Psoas muscle (tissue), 8 donors: ENCODE results near the gene CLMP. TPM values are rescaled to one million over a fixed set of nuclear protein-coding genes. Genes with fewer than 3 reads are reported as not detected.

Experiments
- ATAC-seq, 4 donors: fragments of 200-7000 bp; cut with Tn5 transposase; one replicate each; pipeline ENCODE4 v1.9.1; 2020; ENCODE audit warnings: moderate library complexity in 3 of 4, mild to moderate bottlenecking in 2 of 4
- DNase-seq, 2 donors: peaks; one replicate each; pipeline ENCODE4 v3.0.0-alpha.2; 2020
- H3K27ac ChIP-seq: fragments of 200-600 bp; one replicate; pipeline ENCODE4 v1.8.0; 2022
- H3K27me3 ChIP-seq, 3 donors: fragments of 200-600 bp in 1 of 3; one replicate each; pipeline versions ENCODE4 v1.6.1 to v1.8.0; 2013 to 2022; ENCODE audit warnings: low read length in 2 of 3, mild to moderate bottlenecking in 2 of 3, moderate library complexity in 1 of 3; ENCODE audit not compliant: insufficient read depth in 3 of 3
- H3K36me3 ChIP-seq, 2 donors: fragments of 200-600 bp in 1 of 2; one replicate each; pipeline versions ENCODE4 v1.6.1 to v1.8.0; 2013 to 2022; ENCODE audit warnings: low read depth in 1 of 2, mild to moderate bottlenecking in 1 of 2, moderate library complexity in 1 of 2; ENCODE audit not compliant: insufficient read depth in 1 of 2
- H3K4me1 ChIP-seq: fragments of 200-600 bp; one replicate; pipeline ENCODE4 v1.8.0; 2022
- H3K4me3 ChIP-seq: fragments of 200-600 bp; one replicate; pipeline ENCODE4 v1.8.0; 2022; ENCODE audit warnings: mild to moderate bottlenecking
- H3K9me3 ChIP-seq: fragments of 200-600 bp; one replicate; pipeline ENCODE4 v1.8.0; 2022
- WGBS, 3 donors: extraction: QIAGEN DNeasy Blood & Tissue Kit; methylation state at CpG; one replicate each; pipeline versions ENCODE4 v1.1.6 to v1.1.7; 2013; 5-methylcytosine and 5-hydroxymethylcytosine counted together
- intact Hi-C, 2 donors: fragments of 100-400 bp; cut with DNase I; formaldehyde crosslinking; loops; one replicate each; pipeline versions ENCODE4 v1.11.0 to v1.14.2; 2022
- polyA plus RNA-seq, 3 donors: library from polyadenylated mRNA; stranded (reverse); fragments of 200-250 nt; gene quantifications; one replicate each; pipeline ENCODE4 v1.2.3, GENCODE V29; 2013
- total RNA-seq, 4 donors: library from RNA; stranded (reverse); fragmentation: NEBNext Ultra II Directional in 2 of 4; extraction: Animal tissue kit (Norgen Biotek cat#: 25700) in 2 of 4; gene quantifications; one replicate each; pipeline versions ENCODE4 v1.2.1 to v1.2.4, GENCODE V29; 2021 to 2023
- TF ChIP-seq, protein P1 (sequence below): fragments of 200-600 bp; IDR thresholded peaks from one replicate; pipeline ENCODE4 v1.8.0; 2022; ENCODE audit warnings: antibody characterized with exemption
- donor health status: healthy with polysubstance abuse.
- donor health status: DM: no; HTN: no; CAD: no; lungs with moderate emphysema.
- donor health status: Bipolar disorder and iron deficiency.
- donor health status: healthy.
- donor health status: DM: yes; HTN: yes; CAD: no.
- donor health status: DM: no; HTN: no; CAD: no.
- donor health status: DM: no; HTN: no; CAD: no.
- donor health status: DM: yes; HTN: yes; CAD: no.

The CLMP gene
- total and polyA plus RNA-seq, 7 donors: 0.83 to 4.2 (median 2.9) TPM

- no peak overlapping the region for H3K4me3 ChIP-seq
- no peak for DNase-seq
- TF ChIP-seq, protein P1, sequence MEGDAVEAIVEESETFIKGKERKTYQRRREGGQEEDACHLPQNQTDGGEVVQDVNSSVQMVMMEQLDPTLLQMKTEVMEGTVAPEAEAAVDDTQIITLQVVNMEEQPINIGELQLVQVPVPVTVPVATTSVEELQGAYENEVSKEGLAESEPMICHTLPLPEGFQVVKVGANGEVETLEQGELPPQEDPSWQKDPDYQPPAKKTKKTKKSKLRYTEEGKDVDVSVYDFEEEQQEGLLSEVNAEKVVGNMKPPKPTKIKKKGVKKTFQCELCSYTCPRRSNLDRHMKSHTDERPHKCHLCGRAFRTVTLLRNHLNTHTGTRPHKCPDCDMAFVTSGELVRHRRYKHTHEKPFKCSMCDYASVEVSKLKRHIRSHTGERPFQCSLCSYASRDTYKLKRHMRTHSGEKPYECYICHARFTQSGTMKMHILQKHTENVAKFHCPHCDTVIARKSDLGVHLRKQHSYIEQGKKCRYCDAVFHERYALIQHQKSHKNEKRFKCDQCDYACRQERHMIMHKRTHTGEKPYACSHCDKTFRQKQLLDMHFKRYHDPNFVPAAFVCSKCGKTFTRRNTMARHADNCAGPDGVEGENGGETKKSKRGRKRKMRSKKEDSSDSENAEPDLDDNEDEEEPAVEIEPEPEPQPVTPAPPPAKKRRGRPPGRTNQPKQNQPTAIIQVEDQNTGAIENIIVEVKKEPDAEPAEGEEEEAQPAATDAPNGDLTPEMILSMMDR: no peak
- no peaks in the 10 kb centered on the region for H3K9me3 ChIP-seq
- H3K36me3 ChIP-seq: no peaks in the 10 kb centered on the region
- no peak overlapping the region for H3K27ac ChIP-seq
- H3K4me1 ChIP-seq: no peaks in the 10 kb centered on the region
- 70 to 87% (median 71%) methylated on average over 10 of the region's 10 CpGs for WGBS, 3 donors
- intact Hi-C loops: no loop called here
- ATAC-seq: no peak
- H3K27me3 ChIP-seq: peaks cover 0 to 43% (median 4%) of the 10 kb centered on the region in 3 donors
Measured at GRCh38 chr11:123181767-123182500, 13.1 kb downstream of the CLMP start.

DNA sequence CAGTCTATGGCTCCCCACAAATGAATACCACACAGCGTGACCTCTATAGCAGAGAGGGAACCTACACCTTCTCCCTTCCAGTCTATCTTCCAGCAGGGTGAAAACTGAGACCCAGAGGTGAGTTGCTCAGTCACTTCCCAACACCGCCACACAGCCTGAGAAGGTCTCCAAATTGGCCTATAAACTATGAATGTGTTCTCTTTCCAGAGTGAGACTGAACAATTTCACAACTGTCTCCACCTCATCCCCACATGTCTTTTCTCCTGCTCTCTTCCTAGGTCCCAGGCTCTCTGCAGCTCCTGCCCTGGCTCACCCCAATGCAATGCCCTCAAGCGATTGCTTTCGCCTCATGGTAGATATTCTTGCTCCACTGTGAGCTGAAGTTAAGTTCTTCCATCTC is 14.0 kb downstream of the CLMP start:
- H3K36me3 ChIP-seq: no peaks in the 10 kb centered on the region
- TF ChIP-seq, protein P1: no peak
- DNase-seq (no peak), ATAC-seq (no peak)
- intact Hi-C loops: no loop called here
- peaks cover 0 to 34% (median 4%) of the 10 kb centered on the region in 3 donors for H3K27me3 ChIP-seq
- no peak overlapping the region for H3K27ac ChIP-seq
- 91 to 95% (median 95%) methylated on average over 4 of the region's 4 CpGs for WGBS, 3 donors
- no peaks in the 10 kb centered on the region for H3K4me1 ChIP-seq
- no peaks in the 10 kb centered on the region for H3K9me3 ChIP-seq
- no peak overlapping the region for H3K4me3 ChIP-seq

- H3K9me3 ChIP-seq: no peaks in the 10 kb centered on the region
- H3K27me3 ChIP-seq: peaks cover 0 to 29% (median 4%) of the 10 kb centered on the region in 3 donors
- H3K4me1 ChIP-seq: no peaks in the 10 kb centered on the region
- DNase-seq: no peak
- ATAC-seq: no peak
- TF ChIP-seq, protein P1: no peak
- H3K27ac ChIP-seq: no peak overlapping the region
- intact Hi-C loops: no loop called here
- no peak overlapping the region for H3K4me3 ChIP-seq
- H3K36me3 ChIP-seq: no peaks in the 10 kb centered on the region
- 87 to 98% (median 88%) methylated on average over 2 of the region's 2 CpGs for WGBS, 3 donors
Measured at GRCh38 chr11:123180574-123180973, 14.5 kb downstream of the CLMP start.

- no peak overlapping the region for H3K27ac ChIP-seq
- intact Hi-C loops: no loop called here
- 71 to 76% (median 74%) methylated on average over 5 of the region's 5 CpGs for WGBS, 3 donors
- no peaks in the 10 kb centered on the region for H3K9me3 ChIP-seq
- H3K27me3 ChIP-seq: peaks cover 0 to 25% (median 4%) of the 10 kb centered on the region in 3 donors
- no peaks in the 10 kb centered on the region for H3K4me1 ChIP-seq
- TF ChIP-seq, protein P1: no peak
- no peak overlapping the region for H3K4me3 ChIP-seq
- no peaks in the 10 kb centered on the region for H3K36me3 ChIP-seq
- ATAC-seq: no peak
- no peak for DNase-seq
Measured at GRCh38 chr11:123180166-123180565, 14.9 kb downstream of the CLMP start.

DNA sequence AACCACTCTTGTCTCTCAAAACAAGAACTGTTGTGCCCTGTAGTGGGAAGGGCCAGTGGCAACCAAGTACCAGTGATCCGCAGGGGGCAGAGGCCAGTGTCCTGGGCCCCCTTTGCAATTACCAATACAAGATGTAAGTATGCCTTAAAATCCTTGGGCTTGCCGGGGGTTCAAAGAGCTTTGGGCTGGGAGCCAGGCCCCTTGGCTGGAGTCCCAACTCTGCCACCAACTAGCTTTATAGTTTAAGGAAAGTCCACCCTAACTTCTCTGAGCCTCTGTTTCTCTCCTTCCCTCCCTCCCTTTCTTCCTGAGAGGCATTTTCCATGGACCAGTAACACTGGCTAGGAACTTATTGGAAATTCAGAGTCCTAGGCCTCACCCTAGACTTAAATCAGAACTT is 15.5 kb downstream of the CLMP start:
- no peaks in the 10 kb centered on the region for H3K9me3 ChIP-seq
- intact Hi-C loops: no loop called here
- H3K27me3 ChIP-seq: peaks cover 0 to 20% (median 4%) of the 10 kb centered on the region in 3 donors
- H3K4me1 ChIP-seq: no peaks in the 10 kb centered on the region
- H3K4me3 ChIP-seq: no peak overlapping the region
- no peaks in the 10 kb centered on the region for H3K36me3 ChIP-seq
- TF ChIP-seq, protein P1: no peak
- 64 to 70% (median 65%) methylated on average over 2 of the region's 2 CpGs for WGBS, 3 donors
- DNase-seq: no peak
- ATAC-seq: no peak
- H3K27ac ChIP-seq: no peak overlapping the region
